ENCODE measurements around the gene GATA5.

GRCh38 chr20:62504323-62504722 is 28.5 kb upstream of the GATA5 start:
- TF ChIP-seq CTCF (tag by site-specific recombination; IDR thresholded peaks at IDR 0.05) (no peak), ZBTB8A (tag by site-specific recombination; IDR thresholded peaks at IDR 0.05) (no peak), ZNF544 (tag by site-specific recombination; IDR thresholded peaks at IDR 0.05) (no peak), ZNF211 (tag by site-specific recombination; IDR thresholded peaks at IDR 0.05; ENCODE audit: low read depth) (no peak), ZNF274 (IDR thresholded peaks at IDR 0.05; ENCODE audit: low read length) (no peak), ZNF274 (tag by site-specific recombination; IDR thresholded peaks at IDR 0.05; ENCODE audit: borderline replicate concordance) (no peak), ZNF776 (tag by site-specific recombination; IDR thresholded peaks at IDR 0.05; ENCODE audit: borderline replicate concordance) (no peak)

Measured in HEK293 (cell line).